ENCODE results near the gene CD9.

DNA sequence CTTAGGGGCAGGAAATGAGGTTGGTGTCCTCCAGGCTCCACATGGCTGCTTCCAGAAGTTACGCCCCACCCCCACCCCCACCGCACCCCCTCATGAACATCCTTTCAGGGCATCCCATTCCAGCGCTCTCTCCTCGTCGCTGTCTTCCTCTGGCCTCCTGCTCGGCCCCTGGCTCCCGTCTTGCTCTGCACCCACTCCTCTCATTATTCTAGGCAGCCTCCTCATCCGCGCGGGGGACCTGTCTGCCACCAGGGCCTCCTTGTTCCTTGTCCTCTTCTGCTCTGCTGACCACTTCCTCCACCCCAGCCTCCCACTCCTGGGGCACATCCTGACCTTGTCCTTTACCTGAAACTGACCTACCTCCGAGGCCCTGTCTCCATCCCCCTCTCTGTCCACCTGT lies 80.5 kb downstream of the CD9 start:
- TF ChIP-seq, protein P1, sequence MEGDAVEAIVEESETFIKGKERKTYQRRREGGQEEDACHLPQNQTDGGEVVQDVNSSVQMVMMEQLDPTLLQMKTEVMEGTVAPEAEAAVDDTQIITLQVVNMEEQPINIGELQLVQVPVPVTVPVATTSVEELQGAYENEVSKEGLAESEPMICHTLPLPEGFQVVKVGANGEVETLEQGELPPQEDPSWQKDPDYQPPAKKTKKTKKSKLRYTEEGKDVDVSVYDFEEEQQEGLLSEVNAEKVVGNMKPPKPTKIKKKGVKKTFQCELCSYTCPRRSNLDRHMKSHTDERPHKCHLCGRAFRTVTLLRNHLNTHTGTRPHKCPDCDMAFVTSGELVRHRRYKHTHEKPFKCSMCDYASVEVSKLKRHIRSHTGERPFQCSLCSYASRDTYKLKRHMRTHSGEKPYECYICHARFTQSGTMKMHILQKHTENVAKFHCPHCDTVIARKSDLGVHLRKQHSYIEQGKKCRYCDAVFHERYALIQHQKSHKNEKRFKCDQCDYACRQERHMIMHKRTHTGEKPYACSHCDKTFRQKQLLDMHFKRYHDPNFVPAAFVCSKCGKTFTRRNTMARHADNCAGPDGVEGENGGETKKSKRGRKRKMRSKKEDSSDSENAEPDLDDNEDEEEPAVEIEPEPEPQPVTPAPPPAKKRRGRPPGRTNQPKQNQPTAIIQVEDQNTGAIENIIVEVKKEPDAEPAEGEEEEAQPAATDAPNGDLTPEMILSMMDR (IDR thresholded peaks at IDR 0.05), result no peak
- no peak for TF ChIP-seq POLR2A (IDR thresholded peaks at IDR 0.05)

Measured in esophagus squamous epithelium (tissue), 4 donors.